ENCODE measurements around the gene BCL2.

- TF ChIP-seq CTCF (IDR thresholded peaks at IDR 0.05; ENCODE audit: low read depth, low read length) (no peak), EZH2phosphoT487 (IDR thresholded peaks at IDR 0.05; ENCODE audit: low read depth) (no peak)
Observed at GRCh38 chr18:63311118-63312018, 8.2 kb downstream of the BCL2 start.
